ENCODE data around the gene GABPB1.

GRCh38 chr15:50277370-50277769 is 77.6 kb downstream of the GABPB1 start:
- no peak for TF ChIP-seq CTCF (conservative IDR thresholded peaks at IDR 0.05; ENCODE audit: low read depth, low read length)
- TF ChIP-seq EZH2 (IDR thresholded peaks at IDR 0.05; ENCODE audit: borderline replicate concordance, low read depth, low read length, poor library complexity, severe bottlenecking) = no peak
